ENCODE results near the gene UPF2. TPM values are rescaled to one million over a fixed set of nuclear protein-coding genes. Genes with fewer than 3 reads are reported as not detected.

UPF2 gene
- total and polyA plus RNA-seq, 4 donors = 6.6 to 19.6 (median 16.4) TPM

DNA sequence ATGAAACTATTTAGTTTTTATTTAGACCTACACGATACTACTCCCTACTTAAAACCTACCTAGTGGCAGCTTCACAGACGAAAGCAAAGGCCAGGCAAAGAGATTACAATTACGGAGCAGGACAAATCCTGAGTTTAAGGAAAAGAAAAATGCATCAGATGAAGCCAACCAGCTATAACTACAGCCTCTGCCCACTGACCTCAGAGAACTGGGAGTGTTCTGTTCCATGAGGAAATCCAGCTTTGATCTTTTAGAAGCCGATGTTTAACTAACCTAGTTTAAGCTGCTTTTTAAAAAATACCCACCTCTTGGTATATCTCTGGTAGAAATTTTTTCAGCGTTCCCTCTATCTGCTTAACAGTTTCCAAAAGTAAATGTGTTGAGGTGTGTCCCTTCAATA is 3.0 kb upstream of the UPF2 start (continued):
- TF ChIP-seq HNF4G (IDR thresholded peaks at IDR 0.05) = no peak
- no peak for TF ChIP-seq NR2F2 (IDR thresholded peaks at IDR 0.05)
- no peak for TF ChIP-seq FOXA1 (IDR thresholded peaks at IDR 0.05)
- TF ChIP-seq, protein P1, sequence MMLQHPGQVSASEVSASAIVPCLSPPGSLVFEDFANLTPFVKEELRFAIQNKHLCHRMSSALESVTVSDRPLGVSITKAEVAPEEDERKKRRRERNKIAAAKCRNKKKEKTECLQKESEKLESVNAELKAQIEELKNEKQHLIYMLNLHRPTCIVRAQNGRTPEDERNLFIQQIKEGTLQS (IDR thresholded peaks at IDR 0.05) = no peak

DNA sequence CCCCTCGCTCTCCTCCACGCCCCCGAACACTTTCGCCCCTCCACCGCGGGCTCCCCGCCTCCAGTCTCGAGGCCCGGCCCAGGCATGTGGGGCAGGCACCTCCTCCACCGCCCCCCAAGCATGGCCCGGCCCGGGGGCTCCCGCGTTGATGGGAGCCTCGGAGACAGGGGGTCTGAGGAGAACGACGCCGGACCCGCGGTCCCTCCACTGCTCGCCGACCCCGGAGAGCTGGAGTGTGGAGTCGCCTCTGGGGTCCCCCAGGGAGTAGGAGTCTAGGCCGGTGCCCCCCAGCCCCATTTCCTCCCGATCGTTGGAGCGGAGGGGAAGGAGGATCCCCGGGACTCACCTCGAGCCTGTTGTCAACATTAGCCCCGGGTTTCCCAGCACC is 206 bp downstream of the UPF2 start:
- H3K27me3 ChIP-seq (ENCODE audit: control insufficient read depth in 4 of 4, insufficient read depth in 4 of 4, low read length in 3 of 4) = no peaks in the 10 kb centered on the region
- peak overlapping the region; percentile 92 to 96 (median 95) for H3K4me3 ChIP-seq (ENCODE audit: low read depth in 1 of 3, low read length in 3 of 3)
- H3K9ac ChIP-seq (ENCODE audit: low read depth in 1 of 2, low read length in 2 of 2) = peak overlapping the region; percentile 55 to 63
- DNase-seq (ENCODE audit: low spot score) = no peak
- WGBS = 1% methylated on average over 31 of the region's 31 CpGs
- no peak for TF ChIP-seq RAD21 (IDR thresholded peaks at IDR 0.05)
- TF ChIP-seq, protein P2, sequence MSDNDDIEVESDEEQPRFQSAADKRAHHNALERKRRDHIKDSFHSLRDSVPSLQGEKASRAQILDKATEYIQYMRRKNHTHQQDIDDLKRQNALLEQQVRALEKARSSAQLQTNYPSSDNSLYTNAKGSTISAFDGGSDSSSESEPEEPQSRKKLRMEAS (IDR thresholded peaks at IDR 0.05) = no peak
- no peak for TF ChIP-seq TAF1 (conservative IDR thresholded peaks at IDR 0.05)
- no peak for TF ChIP-seq FOXA2 (IDR thresholded peaks at IDR 0.05)
- TF ChIP-seq FOXA1 (IDR thresholded peaks at IDR 0.05) = no peak
- no peak for TF ChIP-seq HNF4G (IDR thresholded peaks at IDR 0.05)
- no peak for TF ChIP-seq JUND (IDR thresholded peaks at IDR 0.05)
- TF ChIP-seq GABPA (IDR thresholded peaks at IDR 0.05 in 1 of 2, conservative IDR thresholded peaks at IDR 0.05 in 1 of 2) = no peak
- TF ChIP-seq, protein P1 (IDR thresholded peaks at IDR 0.05) = no peak
- TF ChIP-seq YY1 (IDR thresholded peaks at IDR 0.05) = no peak
- TF ChIP-seq NR2F2 (IDR thresholded peaks at IDR 0.05) = no peak
- TF ChIP-seq EGR1 (IDR thresholded peaks at IDR 0.05; ENCODE audit: low read depth in 2 of 2) = no peak
- H3K4me1 ChIP-seq (ENCODE audit: control insufficient read depth in 4 of 4, insufficient read depth in 4 of 4, low read length in 3 of 4) = peaks cover 6 to 29% (median 17%) of the 10 kb centered on the region in 4 donors
- peak overlapping the region; percentile 99 to 100 for H3K27ac ChIP-seq (ENCODE audit: low read depth in 1 of 2, low read length in 2 of 2)
- H3K36me3 ChIP-seq (ENCODE audit: control insufficient read depth in 4 of 4, insufficient read depth in 3 of 4, low read depth in 1 of 4, low read length in 3 of 4) = no peaks in the 10 kb centered on the region
- H3K9me3 ChIP-seq (ENCODE audit: control insufficient read depth in 4 of 4, low read length in 3 of 4) = no peaks in the 10 kb centered on the region

DNA sequence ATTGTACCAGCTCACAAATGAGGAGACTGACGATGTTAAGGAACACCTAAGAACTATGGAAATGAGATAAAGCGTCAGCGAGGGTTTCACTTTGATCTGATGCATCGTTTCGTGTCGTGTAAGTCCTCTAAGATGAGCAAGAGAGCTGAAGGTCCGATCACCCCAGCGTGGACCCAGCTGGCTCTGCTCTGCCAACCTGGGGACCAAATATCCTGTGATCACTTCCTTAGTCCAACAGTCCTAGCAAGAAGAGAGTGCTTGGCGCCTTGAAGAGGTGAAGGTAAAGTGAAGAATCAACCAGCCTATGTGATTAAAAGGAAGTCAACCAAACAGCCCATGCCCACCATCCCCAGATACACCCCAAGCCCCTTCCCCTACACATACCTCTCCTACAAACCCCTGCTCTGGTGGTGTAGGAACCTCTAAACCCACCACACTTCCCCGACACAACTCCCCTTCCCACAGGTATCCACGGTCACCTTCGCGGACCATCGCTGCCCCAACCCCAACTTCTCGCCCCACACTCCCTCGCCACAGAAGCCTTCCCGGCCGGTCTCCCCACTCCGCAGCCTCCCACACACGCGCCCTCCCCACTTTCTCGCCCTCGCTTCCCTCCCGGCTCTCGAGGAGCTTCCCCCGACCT is 722 bp downstream of the UPF2 start:
- Histone ChIP-seq H3K27ac (ENCODE audit: low read depth in 1 of 2, low read length in 2 of 2) (peak overlapping the region; percentile 99 to 100), H3K36me3 (ENCODE audit: control insufficient read depth in 4 of 4, insufficient read depth in 3 of 4, low read depth in 1 of 4, low read length in 3 of 4) (no peaks in the 10 kb centered on the region), H3K4me3 (ENCODE audit: low read depth in 1 of 3, low read length in 3 of 3) (peak overlapping the region; percentile 92 to 96 (median 95)), H3K27me3 (ENCODE audit: control insufficient read depth in 4 of 4, insufficient read depth in 4 of 4, low read length in 3 of 4) (no peaks in the 10 kb centered on the region), H3K4me1 (ENCODE audit: control insufficient read depth in 4 of 4, insufficient read depth in 4 of 4, low read length in 3 of 4) (peaks cover 6 to 29% (median 17%) of the 10 kb centered on the region in 4 donors), H3K9ac (ENCODE audit: low read depth in 1 of 2, low read length in 2 of 2) (peak overlapping the region; percentile 55 to 63), H3K9me3 (ENCODE audit: control insufficient read depth in 4 of 4, low read length in 3 of 4) (no peaks in the 10 kb centered on the region)
- under 1% methylated on average over 26 of the region's 26 CpGs for WGBS
- TF ChIP-seq RXRA (IDR thresholded peaks at IDR 0.05) (no peak), HNF4A (conservative IDR thresholded peaks at IDR 0.05) (peak; percentile 10 to 14)
- DNase-seq (ENCODE audit: low spot score) = peak; percentile 55

DNA sequence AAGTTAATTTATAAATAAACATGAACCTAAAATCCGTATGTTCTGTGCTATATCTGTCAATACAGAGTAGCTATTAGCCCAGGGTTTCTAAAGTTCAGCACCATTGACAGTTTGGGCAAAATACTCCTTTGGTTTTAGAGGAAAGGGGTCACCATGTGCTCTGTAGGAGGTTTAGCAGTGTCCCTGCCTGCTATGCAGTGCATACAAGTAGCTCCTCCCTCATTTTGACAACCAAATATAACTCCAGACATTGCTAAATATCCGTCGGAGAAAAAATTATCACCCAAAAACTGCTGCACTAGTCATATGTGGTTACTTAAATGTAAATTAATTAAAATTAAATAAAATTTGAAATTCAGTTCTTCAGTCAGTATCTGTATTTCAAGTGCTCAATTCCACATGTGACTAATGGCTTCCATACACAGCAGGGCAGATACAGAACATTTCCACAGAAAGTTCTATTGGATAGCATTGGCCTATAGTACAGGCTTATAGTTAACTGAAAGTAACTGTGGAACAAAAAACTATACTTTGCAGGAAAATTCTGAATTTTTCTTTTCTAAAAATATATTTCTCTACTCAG is 6.4 kb downstream of the UPF2 start:
- Histone ChIP-seq H3K4me3 (ENCODE audit: low read depth in 1 of 3, low read length in 3 of 3) (no peak overlapping the region), H3K4me1 (ENCODE audit: control insufficient read depth in 4 of 4, insufficient read depth in 4 of 4, low read length in 3 of 4) (peaks cover 0 to 8% (median 1%) of the 10 kb centered on the region in 4 donors), H3K27me3 (ENCODE audit: control insufficient read depth in 4 of 4, insufficient read depth in 4 of 4, low read length in 3 of 4) (no peaks in the 10 kb centered on the region), H3K9me3 (ENCODE audit: control insufficient read depth in 4 of 4, low read length in 3 of 4) (no peaks in the 10 kb centered on the region), H3K27ac (ENCODE audit: low read depth in 1 of 2, low read length in 2 of 2) (no peak overlapping the region), H3K9ac (ENCODE audit: low read depth in 1 of 2, low read length in 2 of 2) (no peak overlapping the region), H3K36me3 (ENCODE audit: control insufficient read depth in 4 of 4, insufficient read depth in 3 of 4, low read depth in 1 of 4, low read length in 3 of 4) (peaks cover 2 to 13% (median 7%) of the 10 kb centered on the region in 4 donors)
- 64% methylated on average over 3 of the region's 3 CpGs for WGBS
- no peak for DNase-seq (ENCODE audit: low spot score)
- TF ChIP-seq, protein P3, sequence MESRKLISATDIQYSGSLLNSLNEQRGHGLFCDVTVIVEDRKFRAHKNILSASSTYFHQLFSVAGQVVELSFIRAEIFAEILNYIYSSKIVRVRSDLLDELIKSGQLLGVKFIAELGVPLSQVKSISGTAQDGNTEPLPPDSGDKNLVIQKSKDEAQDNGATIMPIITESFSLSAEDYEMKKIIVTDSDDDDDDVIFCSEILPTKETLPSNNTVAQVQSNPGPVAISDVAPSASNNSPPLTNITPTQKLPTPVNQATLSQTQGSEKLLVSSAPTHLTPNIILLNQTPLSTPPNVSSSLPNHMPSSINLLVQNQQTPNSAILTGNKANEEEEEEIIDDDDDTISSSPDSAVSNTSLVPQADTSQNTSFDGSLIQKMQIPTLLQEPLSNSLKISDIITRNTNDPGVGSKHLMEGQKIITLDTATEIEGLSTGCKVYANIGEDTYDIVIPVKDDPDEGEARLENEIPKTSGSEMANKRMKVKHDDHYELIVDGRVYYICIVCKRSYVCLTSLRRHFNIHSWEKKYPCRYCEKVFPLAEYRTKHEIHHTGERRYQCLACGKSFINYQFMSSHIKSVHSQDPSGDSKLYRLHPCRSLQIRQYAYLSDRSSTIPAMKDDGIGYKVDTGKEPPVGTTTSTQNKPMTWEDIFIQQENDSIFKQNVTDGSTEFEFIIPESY (IDR thresholded peaks at IDR 0.05) = no peak
- no peak for TF ChIP-seq FOXA1 (IDR thresholded peaks at IDR 0.05)
- TF ChIP-seq JUND (IDR thresholded peaks at IDR 0.05) = no peak
- TF ChIP-seq, protein P1 (IDR thresholded peaks at IDR 0.05) = no peak
- no peak for TF ChIP-seq EGR1 (IDR thresholded peaks at IDR 0.05; ENCODE audit: low read depth in 2 of 2)
- TF ChIP-seq RAD21 (IDR thresholded peaks at IDR 0.05) = no peak
- no peak for TF ChIP-seq HNF4G (IDR thresholded peaks at IDR 0.05)
- TF ChIP-seq, protein P2 (IDR thresholded peaks at IDR 0.05) = no peak
- no peak for TF ChIP-seq SP1 (IDR thresholded peaks at IDR 0.05)
- no peak for TF ChIP-seq TAF1 (conservative IDR thresholded peaks at IDR 0.05)
- TF ChIP-seq RXRA (IDR thresholded peaks at IDR 0.05) = no peak
- TF ChIP-seq HNF4A (conservative IDR thresholded peaks at IDR 0.05) = no peak
- TF ChIP-seq GABPA (IDR thresholded peaks at IDR 0.05 in 1 of 2, conservative IDR thresholded peaks at IDR 0.05 in 1 of 2) = no peak
- TF ChIP-seq NR2F2 (IDR thresholded peaks at IDR 0.05) = no peak
- no peak for TF ChIP-seq YY1 (IDR thresholded peaks at IDR 0.05)
- TF ChIP-seq, protein P4, sequence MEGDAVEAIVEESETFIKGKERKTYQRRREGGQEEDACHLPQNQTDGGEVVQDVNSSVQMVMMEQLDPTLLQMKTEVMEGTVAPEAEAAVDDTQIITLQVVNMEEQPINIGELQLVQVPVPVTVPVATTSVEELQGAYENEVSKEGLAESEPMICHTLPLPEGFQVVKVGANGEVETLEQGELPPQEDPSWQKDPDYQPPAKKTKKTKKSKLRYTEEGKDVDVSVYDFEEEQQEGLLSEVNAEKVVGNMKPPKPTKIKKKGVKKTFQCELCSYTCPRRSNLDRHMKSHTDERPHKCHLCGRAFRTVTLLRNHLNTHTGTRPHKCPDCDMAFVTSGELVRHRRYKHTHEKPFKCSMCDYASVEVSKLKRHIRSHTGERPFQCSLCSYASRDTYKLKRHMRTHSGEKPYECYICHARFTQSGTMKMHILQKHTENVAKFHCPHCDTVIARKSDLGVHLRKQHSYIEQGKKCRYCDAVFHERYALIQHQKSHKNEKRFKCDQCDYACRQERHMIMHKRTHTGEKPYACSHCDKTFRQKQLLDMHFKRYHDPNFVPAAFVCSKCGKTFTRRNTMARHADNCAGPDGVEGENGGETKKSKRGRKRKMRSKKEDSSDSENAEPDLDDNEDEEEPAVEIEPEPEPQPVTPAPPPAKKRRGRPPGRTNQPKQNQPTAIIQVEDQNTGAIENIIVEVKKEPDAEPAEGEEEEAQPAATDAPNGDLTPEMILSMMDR (IDR thresholded peaks at IDR 0.05; ENCODE audit: low read depth, low read length, missing input control) = no peak
- no peak for TF ChIP-seq FOXA2 (IDR thresholded peaks at IDR 0.05)
